SK-N-SH treated with all-trans-retinoic acid at 6 μM for 48 hours (cell line): ENCODE results near the gene BIRC2.

Experiments used
- ARNTL ChIP-seq: fragments of 450-650 bp; formaldehyde crosslinking; IDR thresholded peaks from 2 replicates; pipeline ENCODE4 v1.5.0; 2020; ENCODE audit warnings: low read depth, mild to moderate bottlenecking, moderate library complexity, borderline replicate concordance
- GLIS3 ChIP-seq: fragments of 250-450 bp; sonication (Bioruptor Pico); IDR thresholded peaks from 2 replicates; pipeline ENCODE4 v1.5.0; 2020; ENCODE audit warnings: mild to moderate bottlenecking, moderate library complexity
- OSR1 ChIP-seq: fragments of 250-450 bp; sonication (Bioruptor Pico); IDR thresholded peaks from 2 replicates; pipeline ENCODE4 v1.8.0; 2022; ENCODE audit warnings: moderate library complexity, mild to moderate bottlenecking, inconsistent platforms
- PATZ1 ChIP-seq: fragments of 250-450 bp; sonication (Bioruptor Pico); IDR thresholded peaks from 2 replicates; pipeline ENCODE4 v1.8.0; 2020; ENCODE audit warnings: mild to moderate bottlenecking, moderate library complexity, borderline replicate concordance
- RARB ChIP-seq: fragments of 250-450 bp; sonication (Bioruptor Pico); IDR thresholded peaks from 2 replicates; pipeline ENCODE4 v1.8.0; 2021; ENCODE audit warnings: mild to moderate bottlenecking, moderate library complexity
- TCF4 ChIP-seq: fragments of 250-450 bp; sonication (Bioruptor Pico); IDR thresholded peaks from 2 replicates; pipeline ENCODE4 v1.8.0; 2021; ENCODE audit warnings: mild to moderate bottlenecking, moderate library complexity, borderline replicate concordance
- TOX ChIP-seq: fragments of 250-450 bp; sonication (Bioruptor Pico); IDR thresholded peaks from 2 replicates; pipeline ENCODE4 v1.8.0; 2021; ENCODE audit warnings: mild to moderate bottlenecking, moderate library complexity, borderline replicate concordance
- ZFP3 ChIP-seq: fragments of 250-450 bp; sonication (Bioruptor Pico); IDR thresholded peaks from 2 replicates; pipeline ENCODE4 v1.5.0; 2020; ENCODE audit warnings: mild to moderate bottlenecking, moderate library complexity
- TF ChIP-seq, protein P1 (sequence below): fragments of 250-450 bp; sonication (Bioruptor Pico); IDR thresholded peaks from 2 replicates; pipeline ENCODE4 v1.8.0; 2021; ENCODE audit warnings: low read depth, mild to moderate bottlenecking, moderate library complexity, borderline replicate concordance

GRCh38 chr11:102305352-102306047 is 41.5 kb upstream of the BIRC2 start:
- TF ChIP-seq, protein P1, sequence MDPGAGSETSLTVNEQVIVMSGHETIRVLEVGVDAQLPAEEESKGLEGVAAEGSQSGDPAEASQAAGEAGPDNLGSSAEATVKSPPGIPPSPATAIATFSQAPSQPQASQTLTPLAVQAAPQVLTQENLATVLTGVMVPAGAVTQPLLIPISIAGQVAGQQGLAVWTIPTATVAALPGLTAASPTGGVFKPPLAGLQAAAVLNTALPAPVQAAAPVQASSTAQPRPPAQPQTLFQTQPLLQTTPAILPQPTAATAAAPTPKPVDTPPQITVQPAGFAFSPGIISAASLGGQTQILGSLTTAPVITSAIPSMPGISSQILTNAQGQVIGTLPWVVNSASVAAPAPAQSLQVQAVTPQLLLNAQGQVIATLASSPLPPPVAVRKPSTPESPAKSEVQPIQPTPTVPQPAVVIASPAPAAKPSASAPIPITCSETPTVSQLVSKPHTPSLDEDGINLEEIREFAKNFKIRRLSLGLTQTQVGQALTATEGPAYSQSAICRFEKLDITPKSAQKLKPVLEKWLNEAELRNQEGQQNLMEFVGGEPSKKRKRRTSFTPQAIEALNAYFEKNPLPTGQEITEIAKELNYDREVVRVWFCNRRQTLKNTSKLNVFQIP (CRISPR knock-in tag): no peak
- no peak for TF ChIP-seq GLIS3 (CRISPR knock-in tag)
- no peak for TF ChIP-seq OSR1
- TF ChIP-seq ZFP3 (CRISPR knock-in tag): no peak
- no peak for TF ChIP-seq ARNTL
- no peak for TF ChIP-seq TCF4 (CRISPR knock-in tag)
- no peak for TF ChIP-seq PATZ1 (CRISPR knock-in tag)
- no peak for TF ChIP-seq TOX
- no peak for TF ChIP-seq RARB (CRISPR knock-in tag)
